Mesenchymal stem cell (in vitro differentiated cells and primary cell): ENCODE data around the gene ATP2A1.

Experiments used
- DNase-seq: peaks from one replicate; pipeline ENCODE4 v3.0.0-alpha.2; 2013
- H2AFZ ChIP-seq: one replicate; pipeline ENCODE4 v1.6.1; 2013; ENCODE audit warnings: low read depth, mild to moderate bottlenecking, control low read depth, inconsistent platforms, low read length, moderate library complexity
- H2AK5ac ChIP-seq: 2 replicates; pipeline ENCODE4 v1.6.1; 2013; ENCODE audit warnings: low read length, moderate library complexity, mild to moderate bottlenecking, inconsistent platforms; ENCODE audit not compliant: severe bottlenecking
- H2BK120ac ChIP-seq: one replicate; pipeline ENCODE4 v1.6.1; 2013; ENCODE audit warnings: low read depth, mild to moderate bottlenecking, inconsistent platforms, low read length, moderate library complexity
- H2BK12ac ChIP-seq, 2 experiments: one replicate each; pipeline ENCODE4 v1.6.1; 2013; ENCODE audit warnings: inconsistent platforms in 2 of 2, low read length in 2 of 2, mild to moderate bottlenecking in 2 of 2, moderate library complexity in 2 of 2, control low read depth in 1 of 2
- H2BK15ac ChIP-seq: one replicate; pipeline ENCODE4 v1.6.1; 2013; ENCODE audit warnings: mild to moderate bottlenecking, low read depth, inconsistent platforms; ENCODE audit not compliant: poor library complexity, severe bottlenecking
- H2BK5ac ChIP-seq: 2 replicates; pipeline ENCODE4 v1.6.1; 2013; ENCODE audit warnings: low read depth, mild to moderate bottlenecking, low read length, control low read depth, inconsistent platforms; ENCODE audit not compliant: poor library complexity, severe bottlenecking
- H3K14ac ChIP-seq, 2 experiments: one replicate each; pipeline ENCODE4 v1.6.1; 2013; ENCODE audit warnings: inconsistent platforms in 2 of 2, low read length in 2 of 2, control low read depth in 1 of 2, mild to moderate bottlenecking in 1 of 2, moderate library complexity in 1 of 2
- H3K18ac ChIP-seq, 2 experiments: one replicate each; pipeline ENCODE4 v1.6.1; 2013; ENCODE audit warnings: inconsistent platforms in 2 of 2, low read length in 2 of 2, control low read depth in 1 of 2, low read depth in 1 of 2, mild to moderate bottlenecking in 1 of 2
- H3K23ac ChIP-seq, 2 experiments: one replicate each; pipeline ENCODE4 v1.6.1; 2013; ENCODE audit warnings: inconsistent platforms in 2 of 2, low read length in 2 of 2, mild to moderate bottlenecking in 2 of 2, moderate library complexity in 2 of 2, control low read depth in 1 of 2
- H3K27ac ChIP-seq: 2 replicates; pipeline ENCODE4 v1.5.1; 2013; ENCODE audit warnings: mild to moderate bottlenecking, moderate library complexity, low read length, control low read depth, inconsistent platforms; ENCODE audit not compliant: poor library complexity, severe bottlenecking
- H3K27me3 ChIP-seq, 2 experiments: 2 replicates each; pipeline versions ENCODE4 v1.6.1 to v1.7.0; 2013; ENCODE audit warnings: low read length in 2 of 2, mild to moderate bottlenecking in 2 of 2, moderate library complexity in 2 of 2, control low read depth in 1 of 2, inconsistent platforms in 1 of 2; ENCODE audit not compliant: control insufficient read depth in 1 of 2, insufficient read depth in 1 of 2
- H3K36me3 ChIP-seq, 2 experiments: 2 replicates each; pipeline versions ENCODE4 v1.6.1 to v1.7.0; 2013; ENCODE audit warnings: low read length in 2 of 2, control low read depth in 1 of 2, inconsistent platforms in 1 of 2, low read depth in 1 of 2, mild to moderate bottlenecking in 1 of 2; ENCODE audit not compliant: insufficient read depth in 2 of 2, control insufficient read depth in 1 of 2
- H3K4ac ChIP-seq, 2 experiments: one replicate each; pipeline ENCODE4 v1.6.1; 2013; ENCODE audit warnings: inconsistent platforms in 2 of 2, low read length in 2 of 2, mild to moderate bottlenecking in 2 of 2, moderate library complexity in 2 of 2, control low read depth in 1 of 2, low read depth in 1 of 2
- H3K4me1 ChIP-seq: 2 replicates; pipeline ENCODE4 v1.6.1; 2013; ENCODE audit warnings: low read depth, low read length, control low read depth; ENCODE audit not compliant: control insufficient read depth, insufficient read depth
- H3K4me2 ChIP-seq: 2 replicates; pipeline ENCODE4 v1.6.1; 2013; ENCODE audit warnings: low read length, mild to moderate bottlenecking, inconsistent platforms; ENCODE audit not compliant: poor library complexity, severe bottlenecking
- H3K4me3 ChIP-seq, 2 experiments: 2 replicates each; pipeline versions ENCODE4 v1.5.1 to v1.7.0; 2013; ENCODE audit warnings: low read length in 2 of 2, mild to moderate bottlenecking in 2 of 2, control low read depth in 1 of 2, low read depth in 1 of 2; ENCODE audit not compliant: insufficient read depth in 1 of 2
- H3K79me1 ChIP-seq: replicated peaks from 2 replicates; pipeline ENCODE4 v1.6.1; 2013; ENCODE audit warnings: mild to moderate bottlenecking, control low read depth, low read length, inconsistent platforms; ENCODE audit not compliant: poor library complexity, severe bottlenecking
- H3K9ac ChIP-seq: 2 replicates; pipeline ENCODE4 v1.7.0; 2013; ENCODE audit warnings: mild to moderate bottlenecking, low read length, moderate library complexity
- H3K9me3 ChIP-seq: 2 replicates; pipeline ENCODE4 v1.7.0; 2013; ENCODE audit warnings: mild to moderate bottlenecking, low read length; ENCODE audit not compliant: control insufficient read depth
- H4K8ac ChIP-seq: one replicate; pipeline ENCODE4 v1.6.1; 2013; ENCODE audit warnings: inconsistent platforms, mild to moderate bottlenecking, low read length, moderate library complexity
- H4K91ac ChIP-seq: one replicate; pipeline ENCODE4 v1.6.1; 2013; ENCODE audit warnings: mild to moderate bottlenecking, low read length, inconsistent platforms
- WGBS: methylation state at CpG from one replicate; pipeline ENCODE4 v1.1.7; 2013; ENCODE audit warnings: mixed read lengths; 5-methylcytosine and 5-hydroxymethylcytosine counted together

The ATP2A1 gene

DNA sequence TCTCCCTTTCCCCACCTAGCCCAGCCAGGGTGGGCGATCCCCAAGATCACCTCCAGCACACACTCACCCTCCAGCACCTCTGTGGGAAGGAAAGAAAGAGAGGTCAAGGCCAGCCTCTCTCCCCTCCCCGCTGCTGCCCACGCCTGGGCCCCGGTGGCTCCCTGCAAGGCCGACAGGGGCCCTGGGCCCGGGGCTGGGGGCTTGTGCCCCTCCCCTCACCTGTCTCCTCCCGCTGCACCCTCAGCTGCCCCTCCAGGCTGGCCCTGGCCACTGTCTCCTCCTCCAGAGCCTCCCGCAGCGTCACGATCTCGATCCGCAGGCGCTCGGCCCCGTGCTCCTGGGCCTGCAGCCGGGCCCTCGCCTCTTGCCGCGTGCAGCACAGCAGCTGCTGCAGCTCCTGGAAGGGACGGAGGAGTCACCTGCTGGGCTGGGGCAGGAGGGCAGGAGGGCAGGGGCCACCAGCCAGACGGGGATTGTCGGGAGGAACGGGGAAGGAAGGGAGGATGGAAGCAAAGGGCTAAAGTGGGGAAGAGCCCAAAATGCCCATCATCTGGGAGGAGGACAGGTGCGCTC is 27.6 kb downstream of the ATP2A1 start:
- Histone ChIP-seq H4K91ac (no peak overlapping the region), H2BK15ac (no peak overlapping the region), H3K27ac (no peak overlapping the region), H2AFZ (no peak overlapping the region), H2BK12ac (no peak overlapping the region), H3K4me3 (no peak overlapping the region), H3K23ac (no peak overlapping the region), H3K4me1 (peaks cover 6% of the 10 kb centered on the region), H3K4me2 (no peak overlapping the region), H3K9ac (no peak overlapping the region), H3K18ac (no peak overlapping the region), H3K27me3 (no peaks in the 10 kb centered on the region), H2BK5ac (no peak overlapping the region), H3K14ac (no peak overlapping the region), H3K79me1 (no peaks in the 10 kb centered on the region), H3K4ac (no peak overlapping the region), H2BK120ac (no peak overlapping the region), H4K8ac (peak overlapping the region; percentile 36), H3K36me3 (peaks cover 18 to 74% of the 10 kb centered on the region in 2 experiments), H2AK5ac (no peak overlapping the region), H3K9me3 (no peaks in the 10 kb centered on the region)
- 93% methylated on average over 24 of the region's 24 CpGs for WGBS
- DNase-seq = no peak

DNA sequence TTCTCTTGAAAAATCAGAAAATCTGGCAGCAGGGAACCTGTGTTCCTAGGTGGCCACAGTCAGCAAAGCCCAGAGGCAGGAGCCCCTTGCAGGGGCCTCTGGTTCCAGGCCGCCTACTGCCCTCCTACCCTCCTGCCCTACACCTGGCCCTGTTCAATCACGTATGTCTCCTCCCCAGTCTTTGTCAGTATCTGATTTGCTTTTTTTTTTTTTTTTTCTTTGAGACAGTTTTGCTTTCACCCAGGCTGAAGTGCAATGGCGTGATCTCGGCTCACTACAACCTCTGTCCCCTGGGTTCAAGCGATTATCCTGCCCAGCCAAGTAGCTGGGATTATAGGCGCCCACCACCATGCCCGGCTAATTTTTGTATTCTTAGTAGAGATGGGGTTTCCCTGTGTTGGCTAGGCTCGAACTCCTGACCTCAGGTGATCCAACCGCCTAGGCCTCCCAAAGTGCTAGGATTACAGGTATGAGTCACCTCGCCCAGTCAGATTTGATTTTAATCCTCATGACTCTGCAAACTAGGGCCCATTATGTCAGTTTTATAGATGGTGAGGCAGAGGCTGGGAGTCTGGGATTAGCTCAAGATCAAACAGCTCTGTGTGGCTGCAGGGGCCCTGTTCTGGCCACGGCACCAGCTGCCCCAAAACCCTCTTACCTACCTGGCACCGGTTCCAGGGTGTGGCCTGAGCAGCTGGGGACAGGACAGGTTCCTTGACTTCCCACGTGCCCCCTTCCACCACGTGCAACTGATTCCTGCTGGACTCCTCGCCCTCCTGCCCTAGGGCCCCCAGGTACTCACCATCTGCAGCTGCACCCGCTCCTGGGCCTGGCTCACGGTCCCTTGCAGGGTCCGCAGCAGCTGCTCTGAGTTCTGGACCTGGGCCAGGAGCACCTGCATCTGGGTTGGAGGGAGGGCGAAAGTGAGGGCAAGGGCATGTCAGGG is 32.1 kb downstream of the ATP2A1 start:
- H3K4me1 ChIP-seq = peaks cover 2% of the 10 kb centered on the region
- H3K27me3 ChIP-seq = no peaks in the 10 kb centered on the region
- peaks cover 6% of the 10 kb centered on the region for H3K79me1 ChIP-seq
- no peak overlapping the region for H3K14ac ChIP-seq
- no peak for DNase-seq
- H3K36me3 ChIP-seq = peaks cover 45 to 71% of the 10 kb centered on the region in 2 experiments
- 92% methylated on average over 18 of the region's 19 CpGs for WGBS
- H2BK15ac ChIP-seq = no peak overlapping the region
- no peak overlapping the region for H3K4ac ChIP-seq
- no peak overlapping the region for H3K9ac ChIP-seq
- H4K91ac ChIP-seq = no peak overlapping the region
- no peak overlapping the region for H2AK5ac ChIP-seq
- no peak overlapping the region for H4K8ac ChIP-seq
- no peak overlapping the region for H3K4me3 ChIP-seq
- no peak overlapping the region for H2BK5ac ChIP-seq
- H3K18ac ChIP-seq = no peak overlapping the region
- H3K4me2 ChIP-seq = no peak overlapping the region
- H3K23ac ChIP-seq = no peak overlapping the region
- no peak overlapping the region for H2AFZ ChIP-seq
- no peaks in the 10 kb centered on the region for H3K9me3 ChIP-seq
- no peak overlapping the region for H2BK120ac ChIP-seq
- no peak overlapping the region for H3K27ac ChIP-seq
- H2BK12ac ChIP-seq = no peak overlapping the region

DNA sequence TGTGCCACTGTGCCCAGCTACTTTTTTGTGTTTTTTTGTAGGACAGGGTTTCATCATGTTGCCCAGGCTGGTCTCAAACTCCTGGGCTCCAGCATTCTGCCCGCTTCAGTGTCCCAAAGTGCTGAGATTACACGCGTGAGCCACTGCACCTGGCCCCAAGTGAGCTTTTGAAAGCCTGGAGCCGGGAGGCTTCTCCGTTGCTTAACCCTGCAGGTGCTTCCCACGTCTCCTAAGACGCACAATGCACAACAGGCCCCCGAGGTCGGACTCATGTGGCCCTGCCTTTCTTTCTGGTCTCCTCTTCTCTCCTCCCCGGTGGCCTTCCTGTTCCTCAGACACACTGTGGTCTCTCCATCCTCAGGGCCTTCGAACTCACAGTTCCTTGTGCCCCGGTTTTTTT is 34.3 kb downstream of the ATP2A1 start:
- DNase-seq = no peak
- Histone ChIP-seq H3K23ac (no peak overlapping the region), H3K14ac (no peak overlapping the region), H2AFZ (no peak overlapping the region), H2BK120ac (no peak overlapping the region), H3K36me3 (peaks cover 59 to 68% of the 10 kb centered on the region in 2 experiments), H3K9ac (no peak overlapping the region), H2AK5ac (no peak overlapping the region), H3K79me1 (peaks cover 6% of the 10 kb centered on the region), H3K4ac (no peak overlapping the region), H3K27me3 (no peaks in the 10 kb centered on the region), H4K8ac (no peak overlapping the region), H3K9me3 (no peaks in the 10 kb centered on the region), H2BK15ac (no peak overlapping the region), H3K4me1 (peaks cover 2% of the 10 kb centered on the region), H4K91ac (no peak overlapping the region), H3K4me2 (no peak overlapping the region), H3K4me3 (no peak overlapping the region), H2BK12ac (no peak overlapping the region), H3K18ac (no peak overlapping the region), H3K27ac (no peak overlapping the region), H2BK5ac (no peak overlapping the region)
- WGBS = 94% methylated on average over 12 of the region's 12 CpGs

DNA sequence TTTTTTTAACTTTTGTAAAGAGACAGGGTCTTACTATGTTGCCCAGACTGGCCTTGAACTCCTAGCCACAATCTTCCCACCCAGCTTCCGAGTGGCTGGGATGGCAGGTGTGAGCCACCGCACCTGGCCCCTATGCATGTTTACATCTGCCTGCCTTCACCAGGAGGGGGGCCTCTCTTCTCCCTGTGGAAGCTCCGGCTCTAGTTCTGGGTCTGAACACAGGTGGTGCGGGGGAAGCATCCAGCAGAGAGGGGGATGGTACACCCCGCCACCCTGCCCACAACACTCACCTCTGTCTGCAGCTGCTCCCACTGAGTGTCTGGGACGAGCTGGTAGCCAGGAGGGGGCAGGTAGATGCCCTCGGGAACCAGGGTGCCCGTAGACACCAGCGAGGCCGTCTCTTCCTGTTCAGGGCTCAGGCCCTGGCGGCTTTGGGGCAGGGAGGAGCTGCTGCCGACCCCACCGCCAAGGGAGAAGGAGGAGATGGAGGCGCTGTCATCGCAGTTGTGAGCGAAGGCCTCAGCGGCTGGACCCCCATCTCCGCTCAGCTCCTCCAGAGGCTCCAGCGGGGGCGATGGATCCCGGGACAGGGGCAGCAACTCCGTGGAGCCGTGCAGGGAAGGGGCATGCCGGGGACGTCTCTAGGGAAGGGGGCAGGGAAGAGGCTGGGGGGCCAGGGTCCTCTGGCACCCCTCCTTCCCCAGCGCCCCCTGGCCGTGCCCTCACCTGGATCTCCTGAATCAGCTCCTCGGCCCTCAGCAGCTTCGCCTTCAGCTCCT is 35.8 kb downstream of the ATP2A1 start:
- DNase-seq = no peak
- H2BK12ac ChIP-seq = no peak overlapping the region
- H3K4me2 ChIP-seq = no peak overlapping the region
- no peak overlapping the region for H3K14ac ChIP-seq
- H3K18ac ChIP-seq = no peak overlapping the region
- H4K91ac ChIP-seq = peak overlapping the region; percentile 39
- no peak overlapping the region for H2AFZ ChIP-seq
- H3K9ac ChIP-seq = no peak overlapping the region
- H2BK5ac ChIP-seq = no peak overlapping the region
- 94% methylated on average over 28 of the region's 29 CpGs for WGBS
- H3K36me3 ChIP-seq = peaks cover 61 to 71% of the 10 kb centered on the region in 2 experiments
- no peak overlapping the region for H3K23ac ChIP-seq
- H4K8ac ChIP-seq = no peak overlapping the region
- H3K4me1 ChIP-seq = peaks cover 2% of the 10 kb centered on the region
- H3K27ac ChIP-seq = no peak overlapping the region
- H3K27me3 ChIP-seq = no peaks in the 10 kb centered on the region
- no peak overlapping the region for H3K4ac ChIP-seq
- no peak overlapping the region for H2BK15ac ChIP-seq
- no peak overlapping the region for H3K4me3 ChIP-seq
- H3K9me3 ChIP-seq = no peaks in the 10 kb centered on the region
- H2BK120ac ChIP-seq = no peak overlapping the region
- H2AK5ac ChIP-seq = no peak overlapping the region
- peaks cover 6% of the 10 kb centered on the region for H3K79me1 ChIP-seq
